Epithelial cell of prostate (primary cell): ENCODE measurements around the gene C2orf81.
"Not testable (repeated sequence)": the region's sequence is repeated elsewhere in the genome, so short reads cannot be mapped to it uniquely, and the experiment has no call there.

Source experiments
- DNase-seq: peaks from one replicate; pipeline ENCODE4 v3.0.0-alpha.2; 2011; ENCODE audit warnings: low read depth, low spot score
- H3K27ac ChIP-seq: fragments of 450-650 bp; 2 replicates; pipeline ENCODE4 v1.5.1; 2017; ENCODE audit warnings: mild to moderate bottlenecking

C2orf81 gene

GRCh38 chr2:74444498-74445318, 23.3 kb upstream of the C2orf81 start:
- DNase-seq = no peak
- H3K27ac ChIP-seq = no peak overlapping the region

- H3K27ac ChIP-seq = peak overlapping the region; percentile 96
- DNase-seq = not testable (repeated sequence)
Observed at GRCh38 chr2:74442483-74443297, 21.3 kb upstream of the C2orf81 start.

- H3K27ac ChIP-seq = peak within 1 kb of the TSS; percentile 96
- DNase-seq = no peak
Observed at GRCh38 chr2:74441690-74442482, 20.5 kb upstream of the C2orf81 start, which contains the start of gene RTKN. Gene RTKN, minus strand, starts transcription at chr2:74441937. Its CDS starts 121 bp downstream, at chr2:74441816.

GRCh38 chr2:74441170-74441689, 19.8 kb upstream of the C2orf81 start:
- H3K27ac ChIP-seq = peak overlapping the region; percentile 96
- no peak for DNase-seq

- DNase-seq = no peak
- H3K27ac ChIP-seq = peak overlapping the region; percentile 96
Observed at GRCh38 chr2:74440378-74441169, 19.2 kb upstream of the C2orf81 start.

- no peak for DNase-seq
- H3K27ac ChIP-seq = peak overlapping the region; percentile 96
Observed at GRCh38 chr2:74439803-74440377, 18.5 kb upstream of the C2orf81 start.

GRCh38 chr2:74439373-74439772, 18.0 kb upstream of the C2orf81 start:
- H3K27ac ChIP-seq = peak overlapping the region; percentile 96
- DNase-seq = no peak

GRCh38 chr2:74438248-74438647, 16.8 kb upstream of the C2orf81 start:
- no peak for DNase-seq
- H3K27ac ChIP-seq = no peak overlapping the region

GRCh38 chr2:74436848-74437695, 15.7 kb upstream of the C2orf81 start:
- no peak overlapping the region for H3K27ac ChIP-seq
- no peak for DNase-seq

GRCh38 chr2:74436111-74436805, 14.8 kb upstream of the C2orf81 start:
- no peak overlapping the region for H3K27ac ChIP-seq
- no peak for DNase-seq

- H3K27ac ChIP-seq = peak overlapping the region; percentile 99
- DNase-seq = no peak
Observed at GRCh38 chr2:74430502-74430901, 9.1 kb upstream of the C2orf81 start.

GRCh38 chr2:74429487-74430451, 8.3 kb upstream of the C2orf81 start:
- DNase-seq = no peak
- peak overlapping the region; percentile 99 for H3K27ac ChIP-seq

- peak overlapping the region; percentile 99 for H3K27ac ChIP-seq
- DNase-seq = no peak
Observed at GRCh38 chr2:74428675-74429074, 7.3 kb upstream of the C2orf81 start.

- DNase-seq = no peak
- peak overlapping the region; percentile 99 for H3K27ac ChIP-seq
Observed at GRCh38 chr2:74427551-74427950, 6.1 kb upstream of the C2orf81 start.

GRCh38 chr2:74426181-74426758, 4.9 kb upstream of the C2orf81 start:
- DNase-seq = no peak
- peak overlapping the region; percentile 99 for H3K27ac ChIP-seq

GRCh38 chr2:74425523-74425922, 4.1 kb upstream of the C2orf81 start:
- peak; percentile 95 for DNase-seq
- peak overlapping the region; percentile 99 for H3K27ac ChIP-seq
